Mesendoderm (in vitro differentiated cells): ENCODE data around the gene KCND3.

ENCODE experiments used
- DNase-seq: peaks from one replicate; pipeline ENCODE4 v3.0.0; 2013
- H2AK5ac ChIP-seq: 2 replicates; pipeline ENCODE4 v1.6.1; 2013; ENCODE audit warnings: low read length, inconsistent platforms
- H2BK120ac ChIP-seq: 2 replicates; pipeline ENCODE4 v1.6.1; 2013; ENCODE audit warnings: low read depth, mild to moderate bottlenecking, low read length, moderate library complexity, mixed read lengths
- H2BK15ac ChIP-seq: replicated peaks from 2 replicates; pipeline ENCODE4 v1.6.1; 2013; ENCODE audit warnings: low read depth, mild to moderate bottlenecking, moderate library complexity
- H2BK5ac ChIP-seq: 2 replicates; pipeline ENCODE4 v1.6.1; 2013; ENCODE audit warnings: low read length, inconsistent platforms
- H3K18ac ChIP-seq: 2 replicates; pipeline ENCODE4 v1.6.1; 2013; ENCODE audit warnings: mild to moderate bottlenecking, low read length, mixed read lengths
- H3K23ac ChIP-seq: one replicate; pipeline ENCODE4 v1.6.1; 2013; ENCODE audit warnings: low read length
- H3K27ac ChIP-seq: 2 replicates; pipeline ENCODE4 v1.5.1; 2013; ENCODE audit warnings: low read depth, mild to moderate bottlenecking, inconsistent platforms, low read length, moderate library complexity
- H3K27me3 ChIP-seq: 2 replicates; pipeline ENCODE4 v1.6.1; 2013; ENCODE audit warnings: low read length, control low read depth, mild to moderate bottlenecking, inconsistent platforms; ENCODE audit not compliant: insufficient read depth, poor library complexity
- H3K36me3 ChIP-seq: 2 replicates; pipeline ENCODE4 v1.6.1; 2013; ENCODE audit warnings: low read length, inconsistent platforms; ENCODE audit not compliant: control insufficient read depth, insufficient read depth
- H3K4ac ChIP-seq: one replicate; pipeline ENCODE4 v1.6.1; 2013; ENCODE audit warnings: low read depth, mild to moderate bottlenecking, low read length, moderate library complexity
- H3K4me1 ChIP-seq: 2 replicates; pipeline ENCODE4 v1.6.1; 2013; ENCODE audit warnings: low read depth, low read length, inconsistent platforms; ENCODE audit not compliant: control insufficient read depth
- H3K4me2 ChIP-seq: 2 replicates; pipeline ENCODE4 v1.6.1; 2013; ENCODE audit warnings: low read length
- H3K4me3 ChIP-seq: 2 replicates; pipeline ENCODE4 v1.5.1; 2013; ENCODE audit warnings: mild to moderate bottlenecking, low read length
- H3K56ac ChIP-seq: one replicate; pipeline ENCODE4 v1.6.1; 2013; ENCODE audit warnings: low read length
- H3K79me1 ChIP-seq: 2 replicates; pipeline ENCODE4 v1.6.1; 2013; ENCODE audit warnings: low read length, inconsistent platforms
- H3K79me2 ChIP-seq: 2 replicates; pipeline ENCODE4 v1.6.1; 2013; ENCODE audit warnings: mild to moderate bottlenecking, low read length; ENCODE audit not compliant: control insufficient read depth, insufficient read depth
- H3K9ac ChIP-seq: 2 replicates; pipeline ENCODE4 v1.6.1; 2013; ENCODE audit warnings: low read length, inconsistent platforms
- H4K5ac ChIP-seq: one replicate; pipeline ENCODE4 v1.6.1; 2013; ENCODE audit warnings: low read length
- H4K8ac ChIP-seq: one replicate; pipeline ENCODE4 v1.6.1; 2013; ENCODE audit warnings: low read depth, mild to moderate bottlenecking, control low read depth, low read length, moderate library complexity
- WGBS: extraction: QIAGEN DNeasy Blood & Tissue Kit; methylation state at CpG from one replicate; pipeline ENCODE4 v1.1.7; 2013; ENCODE audit warnings: low lambda C conversion rate, missing lambda C conversion rate; ENCODE audit not compliant: insufficient coverage; ENCODE audit errors: extremely low coverage; 5-methylcytosine and 5-hydroxymethylcytosine counted together

KCND3 gene

DNA sequence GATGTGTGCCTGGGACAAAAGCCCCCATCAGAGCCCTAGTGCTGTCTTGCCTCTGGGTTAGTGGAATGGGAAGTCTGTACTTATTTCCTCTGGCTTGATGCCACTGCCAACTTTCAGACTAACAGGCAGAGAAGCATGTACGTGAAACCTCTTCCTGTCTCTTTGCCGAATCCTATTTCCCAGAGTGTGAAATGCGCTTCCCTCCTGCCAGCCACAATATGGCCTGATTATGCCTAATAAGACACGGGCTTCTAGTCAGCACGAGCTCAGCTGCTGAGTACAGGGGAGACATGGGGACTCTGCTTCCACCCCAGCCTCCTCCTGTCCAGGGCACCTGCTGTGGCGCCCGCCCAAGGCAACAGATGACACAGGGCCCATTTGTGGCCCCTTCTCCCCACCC is 111.4 kb downstream of the KCND3 start:
- Histone ChIP-seq H3K79me1 (no peaks in the 10 kb centered on the region), H3K4me2 (no peak overlapping the region), H2BK15ac (no peak overlapping the region), H3K27me3 (no peaks in the 10 kb centered on the region), H3K56ac (no peak overlapping the region), H3K4me1 (no peaks in the 10 kb centered on the region), H3K4ac (no peak overlapping the region), H3K79me2 (no peaks in the 10 kb centered on the region), H4K5ac (no peak overlapping the region), H3K4me3 (no peak overlapping the region), H3K27ac (no peak overlapping the region), H3K23ac (no peak overlapping the region), H3K9ac (no peak overlapping the region), H3K36me3 (no peaks in the 10 kb centered on the region), H2AK5ac (no peak overlapping the region), H3K18ac (no peak overlapping the region), H4K8ac (no peak overlapping the region), H2BK120ac (no peak overlapping the region), H2BK5ac (no peak overlapping the region)
- WGBS: no CpG with 5 or more reads among the region's 7 CpGs
- no peak for DNase-seq

- H3K79me2 ChIP-seq: no peaks in the 10 kb centered on the region
- no peaks in the 10 kb centered on the region for H3K79me1 ChIP-seq
- no peak overlapping the region for H3K56ac ChIP-seq
- H3K4me2 ChIP-seq: no peak overlapping the region
- no peak overlapping the region for H3K27ac ChIP-seq
- no peak overlapping the region for H2BK5ac ChIP-seq
- H4K5ac ChIP-seq: no peak overlapping the region
- no peak overlapping the region for H3K18ac ChIP-seq
- no peak overlapping the region for H2BK120ac ChIP-seq
- no peak overlapping the region for H2BK15ac ChIP-seq
- DNase-seq: no peak
- no peaks in the 10 kb centered on the region for H3K36me3 ChIP-seq
- no peak overlapping the region for H3K4ac ChIP-seq
- H2AK5ac ChIP-seq: no peak overlapping the region
- H3K23ac ChIP-seq: no peak overlapping the region
- no peaks in the 10 kb centered on the region for H3K27me3 ChIP-seq
- H4K8ac ChIP-seq: no peak overlapping the region
- H3K4me1 ChIP-seq: no peaks in the 10 kb centered on the region
- no CpG with 5 or more reads among the region's 3 CpGs for WGBS
- H3K9ac ChIP-seq: no peak overlapping the region
- H3K4me3 ChIP-seq: no peak overlapping the region
These were observed 112.8 kb downstream of the KCND3 start for GRCh38 chr1:111876631-111877030.

DNA sequence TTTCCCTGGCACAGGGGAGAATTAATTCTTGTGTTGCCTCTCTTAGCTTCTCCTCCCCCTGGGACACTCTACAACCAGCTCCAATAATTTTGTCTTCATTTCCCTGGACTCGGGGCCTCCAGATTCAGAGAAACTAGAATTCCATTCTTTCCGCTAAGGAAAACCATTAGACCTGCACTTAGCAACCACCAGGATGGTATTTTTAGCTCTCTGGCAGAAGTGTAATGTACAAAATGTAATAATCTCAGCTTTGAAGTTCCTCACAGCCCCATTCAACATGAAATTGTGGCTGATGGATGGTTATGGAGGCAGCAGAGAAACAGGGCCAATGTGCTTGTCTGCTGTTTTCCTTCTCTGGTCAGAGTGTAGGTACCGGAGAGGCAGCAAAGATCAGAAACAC is 113.8 kb downstream of the KCND3 start:
- Histone ChIP-seq H3K36me3 (no peaks in the 10 kb centered on the region), H2BK5ac (no peak overlapping the region), H4K8ac (no peak overlapping the region), H3K79me1 (no peaks in the 10 kb centered on the region), H4K5ac (no peak overlapping the region), H3K4me3 (no peak overlapping the region), H3K27me3 (no peaks in the 10 kb centered on the region), H3K18ac (no peak overlapping the region), H3K4ac (no peak overlapping the region), H3K4me1 (no peaks in the 10 kb centered on the region), H3K27ac (no peak overlapping the region), H3K23ac (no peak overlapping the region), H3K79me2 (no peaks in the 10 kb centered on the region), H2BK15ac (no peak overlapping the region), H2BK120ac (no peak overlapping the region), H3K9ac (no peak overlapping the region), H3K56ac (no peak overlapping the region), H2AK5ac (no peak overlapping the region), H3K4me2 (no peak overlapping the region)
- WGBS: no CpG with 5 or more reads among the region's 3 CpGs
- no peak for DNase-seq

GRCh38 chr1:111873460-111874030 is 115.9 kb downstream of the KCND3 start:
- H3K79me1 ChIP-seq: no peaks in the 10 kb centered on the region
- H3K18ac ChIP-seq: no peak overlapping the region
- no peaks in the 10 kb centered on the region for H3K4me1 ChIP-seq
- no peak overlapping the region for H3K56ac ChIP-seq
- no peaks in the 10 kb centered on the region for H3K27me3 ChIP-seq
- H2AK5ac ChIP-seq: no peak overlapping the region
- no peak overlapping the region for H2BK5ac ChIP-seq
- no peak overlapping the region for H4K5ac ChIP-seq
- no peaks in the 10 kb centered on the region for H3K36me3 ChIP-seq
- H3K23ac ChIP-seq: no peak overlapping the region
- H3K4me3 ChIP-seq: no peak overlapping the region
- H3K4ac ChIP-seq: no peak overlapping the region
- no peak overlapping the region for H3K9ac ChIP-seq
- H2BK120ac ChIP-seq: no peak overlapping the region
- no peak overlapping the region for H3K4me2 ChIP-seq
- no peak overlapping the region for H2BK15ac ChIP-seq
- no peak overlapping the region for H4K8ac ChIP-seq
- no peaks in the 10 kb centered on the region for H3K79me2 ChIP-seq
- no peak for DNase-seq
- WGBS: no CpG with 5 or more reads among the region's 5 CpGs
- H3K27ac ChIP-seq: no peak overlapping the region

DNA sequence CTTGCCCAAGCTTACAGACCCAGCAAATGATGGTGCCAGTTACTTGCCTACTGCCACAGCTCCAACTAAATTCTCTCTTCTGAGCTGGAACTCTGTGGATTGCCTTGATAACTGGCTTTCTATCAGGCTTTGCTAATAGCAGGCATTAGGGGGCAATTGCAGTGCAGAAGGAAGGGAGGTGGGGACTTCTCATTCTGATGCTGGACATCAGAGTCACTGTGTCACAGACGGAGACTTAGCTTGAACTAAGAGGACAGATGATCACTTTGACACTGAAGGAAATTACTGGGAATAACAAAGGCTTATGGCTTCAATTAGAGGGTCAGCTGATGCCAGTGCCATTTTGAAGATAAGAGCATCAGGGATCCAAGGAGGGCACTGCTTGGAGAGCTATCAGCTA is 119.3 kb downstream of the KCND3 start:
- H3K9ac ChIP-seq: no peak overlapping the region
- no peaks in the 10 kb centered on the region for H3K27me3 ChIP-seq
- H3K56ac ChIP-seq: no peak overlapping the region
- no peak overlapping the region for H2BK120ac ChIP-seq
- no peak overlapping the region for H4K5ac ChIP-seq
- H3K36me3 ChIP-seq: no peaks in the 10 kb centered on the region
- no peaks in the 10 kb centered on the region for H3K79me1 ChIP-seq
- no peak overlapping the region for H2AK5ac ChIP-seq
- H3K23ac ChIP-seq: no peak overlapping the region
- no peak overlapping the region for H3K4ac ChIP-seq
- no peaks in the 10 kb centered on the region for H3K4me1 ChIP-seq
- no peak overlapping the region for H3K27ac ChIP-seq
- H3K79me2 ChIP-seq: no peaks in the 10 kb centered on the region
- H2BK5ac ChIP-seq: no peak overlapping the region
- no CpG with 5 or more reads among the region's 1 CpG for WGBS
- H2BK15ac ChIP-seq: no peak overlapping the region
- no peak overlapping the region for H3K4me3 ChIP-seq
- DNase-seq: no peak
- H3K4me2 ChIP-seq: no peak overlapping the region
- H3K18ac ChIP-seq: no peak overlapping the region
- no peak overlapping the region for H4K8ac ChIP-seq

DNA sequence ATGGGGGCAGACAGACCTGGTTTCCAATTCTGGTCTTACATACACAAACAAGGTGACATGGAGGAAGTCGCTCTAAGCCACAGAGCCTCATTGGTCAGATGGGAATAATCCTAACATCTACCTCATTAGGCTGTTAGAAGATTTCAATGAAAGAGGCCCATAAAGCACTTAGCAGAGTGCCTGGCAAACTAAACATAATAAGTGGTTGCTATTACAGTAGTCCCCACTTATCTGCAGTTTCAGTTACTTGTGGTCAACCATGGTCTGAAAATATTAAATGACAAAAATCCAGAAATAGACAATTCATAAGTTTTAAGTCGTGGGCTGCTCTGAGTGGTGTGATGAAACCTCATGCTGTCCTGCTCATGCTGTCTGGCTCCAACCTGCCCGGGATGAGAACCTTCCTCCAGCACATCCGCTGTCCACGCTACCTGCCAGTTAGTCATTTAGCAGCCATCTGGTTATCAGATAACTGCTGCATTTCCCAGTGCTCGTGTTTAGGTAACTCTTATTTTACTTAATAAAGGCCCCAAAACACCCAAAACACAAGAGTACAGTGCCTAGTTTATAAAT is 121.5 kb downstream of the KCND3 start:
- Histone ChIP-seq H3K4ac (no peak overlapping the region), H3K36me3 (no peaks in the 10 kb centered on the region), H3K79me2 (no peaks in the 10 kb centered on the region), H3K27me3 (no peaks in the 10 kb centered on the region), H3K18ac (no peak overlapping the region), H2AK5ac (no peak overlapping the region), H3K79me1 (no peaks in the 10 kb centered on the region), H4K8ac (no peak overlapping the region), H2BK15ac (no peak overlapping the region), H2BK120ac (no peak overlapping the region), H3K56ac (no peak overlapping the region), H3K4me1 (no peaks in the 10 kb centered on the region), H3K4me2 (no peak overlapping the region), H3K4me3 (no peak overlapping the region), H3K23ac (no peak overlapping the region), H3K9ac (no peak overlapping the region), H4K5ac (no peak overlapping the region), H2BK5ac (no peak overlapping the region), H3K27ac (no peak overlapping the region)
- no peak for DNase-seq
- no CpG with 5 or more reads among the region's 6 CpGs for WGBS
